Right lung (tissue), 5 donors: ENCODE results near the gene GRID2. TPM values are rescaled to one million over a fixed set of nuclear protein-coding genes. Genes with fewer than 3 reads are reported as not detected.

Experiments used
- DNase-seq, 2 donors: peaks; one replicate each; pipeline ENCODE4 v3.0.0-alpha.2; 2013
- polyA plus RNA-seq, 5 donors: library from polyadenylated mRNA; unstranded; fragments of 120-200 nt; gene quantifications; one replicate each; pipeline versions ENCODE4 v1.2.1 to v1.2.3, GENCODE V29; 2013; ENCODE audit warnings: inconsistent platforms in 1 of 5, low replicate concordance in 1 of 5; ENCODE audit not compliant: insufficient read length in 5 of 5, insufficient read depth in 1 of 5

The GRID2 gene
- polyA plus RNA-seq, 5 donors = 0.09 to 0.58 (median 0.17) TPM

DNA sequence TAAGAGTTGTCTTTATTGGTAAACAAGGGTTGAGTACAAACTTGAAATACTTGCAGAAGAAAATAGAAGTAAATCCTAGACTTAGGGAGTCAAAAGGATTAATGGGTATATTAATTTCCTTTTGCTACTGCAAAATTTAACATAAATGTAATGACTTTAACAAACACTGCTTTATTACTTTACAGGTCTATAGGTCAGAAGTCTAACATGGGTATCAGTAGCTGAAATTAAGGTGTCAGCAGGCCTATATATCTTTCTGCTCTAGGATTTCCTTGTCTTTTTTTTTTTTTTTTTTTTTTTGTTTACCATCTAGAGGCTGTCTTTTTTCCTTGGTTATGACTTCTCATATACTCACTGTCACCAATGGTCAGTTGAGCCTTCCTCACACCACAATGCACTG lies 220.4 kb downstream of the GRID2 start:
- no peak for DNase-seq

- DNase-seq = no peak
Observed at GRCh38 chr4:92528541-92528940, 224.8 kb downstream of the GRID2 start.

DNA sequence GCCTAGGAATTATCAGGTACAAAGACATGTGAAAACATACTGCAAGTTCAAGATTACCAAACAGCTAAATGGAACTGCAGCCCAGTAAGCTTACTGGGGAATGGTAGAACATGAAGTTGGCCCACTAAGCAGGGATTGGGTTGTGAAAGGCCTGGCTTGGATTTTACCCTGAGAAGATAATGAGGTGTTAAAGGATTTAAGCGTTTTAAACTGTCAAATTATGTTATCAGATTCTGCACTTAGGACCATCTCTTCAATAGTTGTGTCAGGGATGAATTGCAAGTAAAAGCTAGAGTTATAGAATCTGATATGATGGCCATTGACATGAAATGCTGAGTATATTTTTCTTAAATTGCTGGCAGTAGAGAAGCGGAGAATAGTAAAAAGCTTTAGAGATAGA lies 225.7 kb downstream of the GRID2 start:
- DNase-seq = no peak

- no peak for DNase-seq
Observed at GRCh38 chr4:92535599-92535998, 231.8 kb downstream of the GRID2 start.

- DNase-seq = no peak
Observed at GRCh38 chr4:92551616-92552015, 247.8 kb downstream of the GRID2 start.

DNA sequence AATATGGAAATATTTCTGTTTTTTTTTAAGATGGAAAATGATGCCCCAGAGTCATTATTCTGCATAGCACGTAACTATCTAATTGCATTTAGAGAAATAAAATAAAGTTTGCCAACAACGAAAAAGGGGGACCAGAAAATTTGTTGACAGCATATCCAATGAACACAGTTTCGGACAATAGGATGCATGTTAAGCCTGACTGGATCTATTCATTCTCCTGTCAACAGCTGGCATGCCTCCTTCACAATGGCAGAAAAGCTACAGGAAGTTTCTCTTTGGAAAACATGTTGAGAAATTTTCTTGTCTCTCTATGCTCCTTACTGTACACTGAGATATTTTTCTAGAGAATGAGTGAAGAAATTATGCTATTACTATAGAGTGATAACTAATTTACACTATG lies 262.5 kb downstream of the GRID2 start:
- no peak for DNase-seq

DNA sequence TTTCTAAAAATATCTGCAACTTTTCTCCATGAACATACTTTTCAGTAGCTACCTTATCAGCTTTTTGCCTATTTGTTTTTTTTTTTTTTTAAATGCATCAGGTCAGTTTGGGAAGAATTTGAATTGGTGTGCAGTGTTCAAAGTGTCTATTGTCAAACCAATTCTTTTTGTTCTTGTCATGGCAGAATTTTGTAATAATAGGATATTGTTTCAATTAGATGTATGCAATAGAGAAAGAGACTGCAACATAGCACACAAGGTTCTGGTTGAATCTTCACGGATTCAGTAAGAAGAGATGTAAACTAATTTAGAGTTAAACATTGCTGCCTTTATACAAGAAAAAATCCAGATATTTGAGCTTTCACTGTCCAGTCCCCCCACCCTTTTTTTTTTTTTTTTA lies 277.1 kb downstream of the GRID2 start:
- DNase-seq = no peak

DNA sequence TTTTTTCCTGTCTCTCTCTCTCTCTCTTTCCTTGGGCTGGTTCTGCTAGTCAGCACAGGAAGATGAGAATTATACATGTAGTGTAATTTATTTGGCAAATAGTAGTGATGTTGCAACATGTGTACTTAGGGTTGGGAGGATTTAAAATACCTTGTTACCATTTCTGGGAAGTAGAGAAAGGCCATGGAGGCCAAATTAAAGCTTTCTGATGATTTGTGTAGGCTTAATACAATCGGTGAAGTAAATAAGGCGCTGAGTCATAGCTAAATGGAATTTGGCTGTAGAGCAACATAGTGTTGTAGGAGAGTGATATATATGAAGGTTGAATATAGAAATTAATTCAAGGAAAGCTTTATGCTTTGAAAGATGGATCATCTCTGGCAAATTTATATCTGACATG lies 295.3 kb downstream of the GRID2 start:
- no peak for DNase-seq

- DNase-seq = no peak
Observed at GRCh38 chr4:92600638-92601037, 296.9 kb downstream of the GRID2 start.

- no peak for DNase-seq
Observed at GRCh38 chr4:92606227-92606626, 302.5 kb downstream of the GRID2 start.

- DNase-seq = no peak
Observed at GRCh38 chr4:92615049-92615448, 311.3 kb downstream of the GRID2 start.

GRCh38 chr4:92618968-92619367 lies 315.2 kb downstream of the GRID2 start:
- no peak for DNase-seq

- DNase-seq = no peak
Observed at GRCh38 chr4:92629302-92629701, 325.5 kb downstream of the GRID2 start.

- no peak for DNase-seq
Observed at GRCh38 chr4:92634882-92635281, 331.1 kb downstream of the GRID2 start.

DNA sequence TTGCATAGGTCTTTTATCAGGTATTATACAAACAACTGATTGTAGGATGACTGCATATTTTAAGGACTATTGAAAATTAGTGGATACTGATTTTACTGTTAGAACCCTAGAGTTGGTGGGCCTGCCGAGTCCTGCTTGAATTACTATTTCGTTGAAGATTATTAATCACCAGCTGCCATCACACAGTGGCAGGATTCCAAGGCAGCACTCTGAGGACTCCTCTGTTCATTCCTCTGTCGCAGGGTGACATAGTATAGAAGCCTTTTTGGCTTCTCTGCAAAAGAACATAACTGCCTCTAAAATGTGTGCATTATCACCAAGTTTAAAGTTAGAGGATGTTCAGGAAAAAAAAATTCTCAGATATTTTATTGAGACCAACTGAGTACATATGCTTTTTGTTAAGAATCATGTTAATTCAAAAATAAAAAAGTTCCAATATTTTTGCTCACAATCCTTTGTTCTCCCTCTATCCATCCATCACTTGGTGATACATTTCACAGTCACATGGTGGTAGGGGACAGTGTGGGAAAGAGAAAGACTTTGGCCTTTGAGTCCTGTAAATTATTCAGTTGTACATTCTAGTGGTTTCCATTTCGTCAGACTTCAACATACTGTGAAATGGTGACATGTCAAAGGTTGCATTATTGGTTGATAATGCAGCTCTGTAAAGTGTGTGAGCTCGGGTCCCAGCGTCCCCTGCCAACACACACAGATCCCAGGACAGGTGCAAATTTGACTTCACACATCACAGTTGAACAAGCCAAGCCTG lies 332.5 kb downstream of the GRID2 start:
- no peak for DNase-seq

DNA sequence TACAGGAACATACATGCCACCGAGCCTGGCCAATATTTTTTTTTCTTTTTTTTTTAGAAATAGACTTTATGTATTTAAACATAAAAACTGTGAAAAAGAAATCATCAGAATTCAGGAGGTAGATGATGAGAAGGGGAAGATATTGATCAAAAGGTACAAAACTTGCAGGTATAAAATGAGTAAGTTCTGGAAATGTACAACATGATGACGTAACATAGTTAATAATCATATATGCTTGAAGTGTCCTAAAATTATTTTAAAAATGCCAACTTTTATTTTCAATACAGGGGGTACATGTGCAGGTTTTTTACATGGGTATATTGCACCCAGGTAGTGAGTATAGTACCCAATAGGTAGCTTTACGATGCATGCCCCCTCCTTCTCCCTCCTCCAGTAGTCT lies 337.6 kb downstream of the GRID2 start:
- DNase-seq = no peak

DNA sequence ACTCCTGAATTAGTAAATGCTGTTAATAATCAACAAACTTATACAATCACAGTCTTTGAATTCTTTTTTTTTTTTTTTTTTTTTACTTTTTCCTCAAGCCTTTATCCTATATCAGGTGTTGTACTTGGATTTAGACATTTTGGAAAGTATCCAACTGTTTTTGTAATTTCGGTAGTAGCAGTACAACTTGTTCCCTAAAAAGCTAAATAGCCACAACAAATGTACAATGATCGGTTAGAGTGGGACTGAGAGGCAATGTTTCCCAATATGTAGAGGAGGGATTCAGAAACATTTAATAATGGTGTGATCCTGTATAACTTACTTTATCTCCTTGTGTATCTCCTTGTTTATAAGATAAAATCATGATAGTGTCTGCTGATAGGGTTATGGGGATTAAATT lies 343.1 kb downstream of the GRID2 start:
- DNase-seq = no peak

GRCh38 chr4:92651536-92651935 lies 347.8 kb downstream of the GRID2 start:
- no peak for DNase-seq

DNA sequence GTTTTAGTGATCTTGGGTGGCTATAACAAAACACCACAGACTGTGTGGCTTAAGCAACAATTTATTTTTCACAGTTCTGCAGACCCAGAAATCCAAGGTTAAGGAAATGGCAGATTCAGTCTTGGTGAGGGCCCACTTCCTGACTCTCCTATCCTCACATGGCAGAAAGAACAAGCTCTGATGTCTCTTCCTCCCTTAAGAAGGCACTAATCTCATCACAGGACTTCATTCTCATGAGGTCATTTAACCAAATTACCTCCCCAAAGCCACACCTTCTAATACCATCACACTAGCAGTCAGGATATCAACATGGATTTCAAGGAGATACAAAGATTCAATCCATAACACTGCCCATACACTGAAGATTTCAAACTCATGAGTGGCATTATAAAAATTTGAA lies 350.3 kb downstream of the GRID2 start:
- no peak for DNase-seq

- DNase-seq = no peak
Observed at GRCh38 chr4:92657695-92658094, 353.9 kb downstream of the GRID2 start.

- DNase-seq = no peak
Observed at GRCh38 chr4:92658318-92658717, 354.6 kb downstream of the GRID2 start.

DNA sequence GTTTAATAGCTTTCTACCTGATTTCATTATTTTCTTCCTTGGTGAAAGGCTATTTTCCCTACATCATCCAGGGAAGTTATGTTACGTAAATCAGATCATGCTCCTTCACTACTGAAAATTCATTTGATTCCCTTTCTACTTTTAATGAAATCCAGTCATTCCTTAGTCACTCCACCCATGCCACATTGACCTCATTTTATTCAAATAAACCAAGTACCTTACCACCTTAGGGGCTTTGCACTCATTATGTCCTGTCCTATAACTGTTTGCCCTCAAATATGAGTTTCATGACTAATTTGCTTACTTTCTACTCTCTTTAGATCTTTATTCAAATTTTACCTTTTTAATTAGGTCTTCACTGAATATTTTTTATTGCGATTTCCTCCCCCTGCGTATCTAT lies 374.0 kb downstream of the GRID2 start:
- no peak for DNase-seq

GRCh38 chr4:92678292-92678691 lies 374.5 kb downstream of the GRID2 start:
- DNase-seq = no peak

DNA sequence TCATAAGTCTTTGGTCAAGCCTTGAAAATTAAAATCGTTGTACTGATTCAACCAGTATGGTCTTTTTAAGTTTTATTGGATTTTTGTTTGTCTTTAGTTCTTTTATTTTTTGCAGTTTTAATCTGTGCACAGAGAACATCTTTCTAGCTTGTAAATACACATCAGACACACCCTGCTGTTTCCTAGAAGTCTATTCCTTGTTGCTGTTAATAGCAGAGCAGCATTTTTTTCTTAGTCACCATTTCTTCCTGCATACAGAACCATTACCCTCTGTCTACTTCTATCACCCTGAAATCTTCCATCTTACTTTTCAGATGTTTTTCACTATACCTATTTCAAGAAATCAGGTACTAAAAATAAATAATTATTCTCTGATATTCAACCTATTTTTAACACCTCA lies 375.4 kb downstream of the GRID2 start:
- no peak for DNase-seq
